SH-SY5Y (cell line): ENCODE data around the gene CNTFR.

Source experiments
- GATA2 ChIP-seq: IDR thresholded peaks from 2 replicates; pipeline ENCODE4 v1.6.1; 2011; ENCODE audit warnings: mild to moderate bottlenecking, low read depth, low read length
- GATA3 ChIP-seq: IDR thresholded peaks from 2 replicates; pipeline ENCODE4 v1.6.1; 2011; ENCODE audit warnings: low read depth, mild to moderate bottlenecking, low read length, moderate library complexity

- TF ChIP-seq GATA3 (no peak), GATA2 (no peak)
Observed at GRCh38 chr9:34612788-34613390, 23.4 kb upstream of the CNTFR start.
